Measurements from ENCODE around the gene COPE. TPM values are rescaled to one million over a fixed set of nuclear protein-coding genes. Genes with fewer than 3 reads are reported as not detected.

Gene COPE
- total RNA-seq, 1 donor = 179 TPM

DNA sequence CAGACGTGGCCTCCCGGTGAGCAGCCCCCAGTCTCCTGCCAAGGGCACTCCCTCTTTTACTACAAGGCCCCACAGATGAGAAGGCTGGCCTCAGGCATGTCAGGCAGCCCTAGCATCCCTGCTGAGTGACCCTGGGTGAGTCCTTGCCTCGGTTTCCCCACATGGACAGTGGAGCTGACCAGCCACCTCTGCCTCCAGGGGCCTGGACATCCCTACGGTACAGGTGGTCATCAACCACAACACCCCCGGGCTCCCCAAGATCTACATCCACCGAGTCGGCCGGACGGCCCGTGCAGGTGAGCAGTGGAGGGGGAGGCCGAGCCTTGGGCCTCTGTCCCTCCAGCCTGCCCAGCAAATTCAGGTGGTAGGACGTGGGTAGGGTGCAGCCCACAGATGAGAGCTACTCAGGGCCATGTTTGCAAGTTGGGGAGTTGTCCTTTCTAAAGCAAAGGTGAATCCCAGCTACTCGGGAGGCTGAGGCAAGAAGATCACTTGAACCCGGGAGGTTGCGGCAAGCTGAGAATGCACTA is 5.6 kb upstream of the COPE start:
- Histone ChIP-seq H3K27me3 (ENCODE audit: insufficient read depth, low read length) (no peaks in the 10 kb centered on the region), H3K36me3 (ENCODE audit: insufficient read depth, low read length) (peaks cover 62% of the 10 kb centered on the region), H3K4me3 (ENCODE audit: insufficient read depth, low read length) (no peak overlapping the region), H3K27ac (ENCODE audit: low read depth, low read length) (no peak overlapping the region), H4K20me1 (ENCODE audit: insufficient read depth, low read length) (peaks cover 27% of the 10 kb centered on the region), H3K4me1 (ENCODE audit: insufficient read depth, low read length) (peaks cover 8% of the 10 kb centered on the region), H2AFZ (ENCODE audit: low read length) (no peak overlapping the region), H3K9me3 (ENCODE audit: low read depth, low read length) (no peaks in the 10 kb centered on the region), H3K4me2 (ENCODE audit: insufficient read depth, low read length) (no peak overlapping the region), H3K79me2 (ENCODE audit: insufficient read depth, low read length) (peaks cover 27% of the 10 kb centered on the region)
- TF ChIP-seq, protein P1, sequence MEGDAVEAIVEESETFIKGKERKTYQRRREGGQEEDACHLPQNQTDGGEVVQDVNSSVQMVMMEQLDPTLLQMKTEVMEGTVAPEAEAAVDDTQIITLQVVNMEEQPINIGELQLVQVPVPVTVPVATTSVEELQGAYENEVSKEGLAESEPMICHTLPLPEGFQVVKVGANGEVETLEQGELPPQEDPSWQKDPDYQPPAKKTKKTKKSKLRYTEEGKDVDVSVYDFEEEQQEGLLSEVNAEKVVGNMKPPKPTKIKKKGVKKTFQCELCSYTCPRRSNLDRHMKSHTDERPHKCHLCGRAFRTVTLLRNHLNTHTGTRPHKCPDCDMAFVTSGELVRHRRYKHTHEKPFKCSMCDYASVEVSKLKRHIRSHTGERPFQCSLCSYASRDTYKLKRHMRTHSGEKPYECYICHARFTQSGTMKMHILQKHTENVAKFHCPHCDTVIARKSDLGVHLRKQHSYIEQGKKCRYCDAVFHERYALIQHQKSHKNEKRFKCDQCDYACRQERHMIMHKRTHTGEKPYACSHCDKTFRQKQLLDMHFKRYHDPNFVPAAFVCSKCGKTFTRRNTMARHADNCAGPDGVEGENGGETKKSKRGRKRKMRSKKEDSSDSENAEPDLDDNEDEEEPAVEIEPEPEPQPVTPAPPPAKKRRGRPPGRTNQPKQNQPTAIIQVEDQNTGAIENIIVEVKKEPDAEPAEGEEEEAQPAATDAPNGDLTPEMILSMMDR (IDR thresholded peaks at IDR 0.05; ENCODE audit: extremely low read depth, low read depth, low read length) = no peak
- no peak for DNase-seq (ENCODE audit: insufficient read length, low spot score, missing footprints)

DNA sequence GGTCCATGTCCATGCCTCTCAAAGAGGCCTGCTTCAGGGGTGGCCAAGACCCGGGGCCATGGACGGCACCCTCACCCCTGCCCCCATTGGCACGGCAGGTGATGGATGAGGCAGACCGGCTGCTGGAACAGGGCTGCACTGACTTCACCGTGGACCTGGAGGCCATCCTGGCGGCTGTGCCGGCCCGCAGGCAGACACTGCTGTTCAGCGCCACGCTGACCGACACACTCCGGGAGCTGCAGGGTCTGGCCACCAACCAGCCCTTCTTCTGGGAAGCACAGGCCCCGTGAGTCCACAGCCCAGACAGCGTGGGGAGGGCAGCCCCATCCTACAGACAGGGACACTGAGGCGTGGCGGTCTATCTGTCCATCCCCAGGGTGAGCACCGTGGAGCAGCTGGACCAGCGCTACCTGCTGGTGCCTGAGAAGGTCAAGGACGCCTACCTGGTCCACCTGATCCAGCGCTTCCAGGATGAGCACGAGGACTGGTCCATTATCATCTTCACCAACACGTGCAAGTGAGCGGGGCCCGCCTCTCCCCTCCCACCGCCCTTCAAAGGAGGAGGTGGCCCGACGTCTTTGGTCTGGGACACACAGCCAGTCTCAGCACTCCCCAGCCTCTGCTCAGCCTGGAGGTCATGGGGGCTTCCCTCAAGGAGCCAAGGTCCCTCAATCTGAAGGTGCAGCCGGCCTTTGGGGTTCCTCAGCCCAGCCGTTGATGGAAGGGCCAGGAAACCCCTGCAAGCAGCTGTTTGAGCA is 3.2 kb upstream of the COPE start:
- Histone ChIP-seq H3K36me3 (ENCODE audit: insufficient read depth, low read length) (peaks cover 43% of the 10 kb centered on the region), H3K4me2 (ENCODE audit: insufficient read depth, low read length) (no peak overlapping the region), H4K20me1 (ENCODE audit: insufficient read depth, low read length) (peaks cover 25% of the 10 kb centered on the region), H2AFZ (ENCODE audit: low read length) (no peak overlapping the region), H3K27ac (ENCODE audit: low read depth, low read length) (no peak overlapping the region), H3K4me1 (ENCODE audit: insufficient read depth, low read length) (peaks cover 14% of the 10 kb centered on the region), H3K4me3 (ENCODE audit: insufficient read depth, low read length) (no peak overlapping the region), H3K79me2 (ENCODE audit: insufficient read depth, low read length) (peaks cover 43% of the 10 kb centered on the region), H3K9me3 (ENCODE audit: low read depth, low read length) (no peaks in the 10 kb centered on the region), H3K27me3 (ENCODE audit: insufficient read depth, low read length) (no peaks in the 10 kb centered on the region)
- no peak for DNase-seq (ENCODE audit: insufficient read length, low spot score, missing footprints)
- TF ChIP-seq, protein P1 (IDR thresholded peaks at IDR 0.05; ENCODE audit: extremely low read depth, low read depth, low read length) = no peak

DNA sequence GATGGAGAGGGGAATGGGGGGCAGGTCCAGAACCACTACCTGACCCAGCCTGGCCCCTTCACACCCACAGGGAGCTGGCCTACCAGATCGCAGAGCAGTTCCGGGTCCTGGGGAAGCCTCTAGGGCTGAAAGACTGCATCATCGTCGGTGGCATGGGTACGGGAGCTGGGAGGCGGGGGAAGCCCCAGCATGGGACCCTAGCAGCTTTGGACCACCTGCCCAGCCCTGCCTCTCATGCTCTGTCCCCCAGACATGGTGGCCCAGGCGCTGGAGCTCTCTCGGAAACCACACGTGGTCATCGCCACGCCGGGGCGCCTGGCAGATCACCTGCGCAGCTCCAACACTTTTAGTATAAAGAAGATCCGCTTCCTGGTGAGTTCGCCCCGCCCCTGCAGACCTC is 2.4 kb upstream of the COPE start:
- no peak overlapping the region for H3K4me3 ChIP-seq (ENCODE audit: insufficient read depth, low read length)
- H3K27me3 ChIP-seq (ENCODE audit: insufficient read depth, low read length) = no peaks in the 10 kb centered on the region
- TF ChIP-seq, protein P1 (IDR thresholded peaks at IDR 0.05; ENCODE audit: extremely low read depth, low read depth, low read length) = no peak
- no peak overlapping the region for H3K27ac ChIP-seq (ENCODE audit: low read depth, low read length)
- H3K4me1 ChIP-seq (ENCODE audit: insufficient read depth, low read length) = peaks cover 14% of the 10 kb centered on the region
- H2AFZ ChIP-seq (ENCODE audit: low read length) = no peak overlapping the region
- no peak for DNase-seq (ENCODE audit: insufficient read length, low spot score, missing footprints)
- H3K4me2 ChIP-seq (ENCODE audit: insufficient read depth, low read length) = no peak overlapping the region
- H3K79me2 ChIP-seq (ENCODE audit: insufficient read depth, low read length) = peaks cover 51% of the 10 kb centered on the region
- peaks cover 40% of the 10 kb centered on the region for H3K36me3 ChIP-seq (ENCODE audit: insufficient read depth, low read length)
- H4K20me1 ChIP-seq (ENCODE audit: insufficient read depth, low read length) = peaks cover 22% of the 10 kb centered on the region
- no peaks in the 10 kb centered on the region for H3K9me3 ChIP-seq (ENCODE audit: low read depth, low read length)

DNA sequence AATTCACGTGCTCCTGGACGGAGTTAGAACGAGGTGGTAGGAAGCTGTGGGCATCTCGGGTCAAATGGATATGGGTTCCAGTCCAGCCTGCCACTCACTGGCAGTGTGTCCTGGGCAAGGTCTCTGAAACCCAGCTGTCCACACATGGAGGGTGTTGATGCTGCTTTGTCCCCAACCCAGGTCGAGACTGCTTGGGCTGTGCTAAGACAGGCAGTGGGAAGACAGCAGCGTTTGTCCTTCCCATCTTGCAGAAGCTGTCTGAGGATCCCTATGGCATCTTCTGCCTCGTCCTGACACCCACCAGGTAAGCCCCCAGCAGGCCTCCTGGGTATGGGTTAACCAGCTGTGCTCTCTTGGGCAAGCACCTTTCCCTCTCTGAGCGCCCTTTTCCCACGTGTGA is 1.2 kb upstream of the COPE start:
- TF ChIP-seq, protein P1 (IDR thresholded peaks at IDR 0.05; ENCODE audit: extremely low read depth, low read depth, low read length) = no peak
- peaks cover 62% of the 10 kb centered on the region for H3K79me2 ChIP-seq (ENCODE audit: insufficient read depth, low read length)

More for the DNA sequence above, 1.2 kb upstream of the COPE start:
- Histone ChIP-seq H3K4me3 (ENCODE audit: insufficient read depth, low read length) (peak overlapping the region; percentile 86), H4K20me1 (ENCODE audit: insufficient read depth, low read length) (peaks cover 18% of the 10 kb centered on the region), H3K36me3 (ENCODE audit: insufficient read depth, low read length) (peaks cover 32% of the 10 kb centered on the region), H3K27me3 (ENCODE audit: insufficient read depth, low read length) (no peaks in the 10 kb centered on the region), H3K27ac (ENCODE audit: low read depth, low read length) (peak overlapping the region; percentile 75), H2AFZ (ENCODE audit: low read length) (no peak overlapping the region), H3K4me2 (ENCODE audit: insufficient read depth, low read length) (peak overlapping the region; percentile 92), H3K9me3 (ENCODE audit: low read depth, low read length) (no peaks in the 10 kb centered on the region), H3K4me1 (ENCODE audit: insufficient read depth, low read length) (peaks cover 14% of the 10 kb centered on the region)
- DNase-seq (ENCODE audit: insufficient read length, low spot score, missing footprints) = no peak

Data from osteoblast (primary cell).